WERI-Rb-1 (cell line): ENCODE results near the gene ZFP64.

Experiments used
- DNase-seq: peaks from one replicate; pipeline ENCODE4 v3.0.0-alpha.2; 2020
- H3K27ac ChIP-seq: fragments of 250-450 bp; sonication (Bioruptor Pico); 2 replicates; pipeline ENCODE4 v1.5.1; 2020; ENCODE audit warnings: mild to moderate bottlenecking, moderate library complexity
- H3K27me3 ChIP-seq: fragments of 250-450 bp; sonication (Bioruptor Pico); 2 replicates; pipeline ENCODE4 v1.5.1; 2021; ENCODE audit warnings: mild to moderate bottlenecking, low read depth, moderate library complexity; ENCODE audit not compliant: insufficient read depth, severe bottlenecking
- H3K36me3 ChIP-seq: fragments of 250-450 bp; sonication (Bioruptor Pico); 2 replicates; pipeline ENCODE4 v1.5.1; 2020; ENCODE audit warnings: mild to moderate bottlenecking, moderate library complexity
- H3K4me3 ChIP-seq: 2 replicates; pipeline ENCODE4 v1.5.1; 2011; ENCODE audit warnings: low read depth, mild to moderate bottlenecking, control low read depth, low read length
- H3K9me3 ChIP-seq: fragments of 250-450 bp; sonication (Bioruptor Pico); 2 replicates; pipeline ENCODE4 v1.5.1; 2021; ENCODE audit warnings: mild to moderate bottlenecking, moderate library complexity; ENCODE audit not compliant: severe bottlenecking
- TF ChIP-seq, protein P1 (sequence below): IDR thresholded peaks from 2 replicates; pipeline ENCODE4 v1.5.1; 2011; ENCODE audit warnings: low read depth, mild to moderate bottlenecking, control low read depth, inconsistent platforms, low read length

The ZFP64 gene

DNA sequence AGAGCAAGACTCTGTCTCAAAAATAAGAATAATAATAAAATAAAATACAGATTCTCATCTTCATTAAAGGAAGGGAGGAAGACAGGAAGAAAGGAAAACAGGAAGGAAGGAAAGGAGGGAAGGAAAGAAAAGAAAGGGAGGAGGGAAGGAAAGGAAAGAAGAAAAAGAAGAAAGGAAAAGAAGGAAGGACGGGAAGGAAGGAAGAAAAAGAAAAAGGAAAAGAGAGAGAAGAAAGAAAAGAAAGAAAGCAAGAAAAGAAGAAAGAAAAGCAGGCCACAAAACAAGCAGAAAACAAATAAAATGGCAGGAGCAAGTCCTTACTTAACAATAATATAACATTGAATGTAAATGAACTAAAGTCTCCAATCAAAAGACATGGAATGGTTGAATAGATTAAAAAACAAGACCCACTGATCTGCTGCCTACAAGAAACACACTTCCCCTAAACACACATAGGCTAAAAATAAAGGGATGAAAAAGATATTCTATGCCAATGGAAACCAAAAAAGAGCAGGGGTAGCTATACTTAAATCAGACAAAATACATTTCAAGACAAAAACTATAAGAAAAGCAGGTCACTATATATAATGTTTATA, 60.4 kb downstream of the ZFP64 start:
- TF ChIP-seq, protein P1, sequence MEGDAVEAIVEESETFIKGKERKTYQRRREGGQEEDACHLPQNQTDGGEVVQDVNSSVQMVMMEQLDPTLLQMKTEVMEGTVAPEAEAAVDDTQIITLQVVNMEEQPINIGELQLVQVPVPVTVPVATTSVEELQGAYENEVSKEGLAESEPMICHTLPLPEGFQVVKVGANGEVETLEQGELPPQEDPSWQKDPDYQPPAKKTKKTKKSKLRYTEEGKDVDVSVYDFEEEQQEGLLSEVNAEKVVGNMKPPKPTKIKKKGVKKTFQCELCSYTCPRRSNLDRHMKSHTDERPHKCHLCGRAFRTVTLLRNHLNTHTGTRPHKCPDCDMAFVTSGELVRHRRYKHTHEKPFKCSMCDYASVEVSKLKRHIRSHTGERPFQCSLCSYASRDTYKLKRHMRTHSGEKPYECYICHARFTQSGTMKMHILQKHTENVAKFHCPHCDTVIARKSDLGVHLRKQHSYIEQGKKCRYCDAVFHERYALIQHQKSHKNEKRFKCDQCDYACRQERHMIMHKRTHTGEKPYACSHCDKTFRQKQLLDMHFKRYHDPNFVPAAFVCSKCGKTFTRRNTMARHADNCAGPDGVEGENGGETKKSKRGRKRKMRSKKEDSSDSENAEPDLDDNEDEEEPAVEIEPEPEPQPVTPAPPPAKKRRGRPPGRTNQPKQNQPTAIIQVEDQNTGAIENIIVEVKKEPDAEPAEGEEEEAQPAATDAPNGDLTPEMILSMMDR, result no peak
- H3K9me3 ChIP-seq, result no peaks in the 10 kb centered on the region
- no peak overlapping the region for H3K27ac ChIP-seq
- DNase-seq, result no peak
- no peak overlapping the region for H3K4me3 ChIP-seq
- H3K27me3 ChIP-seq, result no peaks in the 10 kb centered on the region
- H3K36me3 ChIP-seq, result no peaks in the 10 kb centered on the region

DNA sequence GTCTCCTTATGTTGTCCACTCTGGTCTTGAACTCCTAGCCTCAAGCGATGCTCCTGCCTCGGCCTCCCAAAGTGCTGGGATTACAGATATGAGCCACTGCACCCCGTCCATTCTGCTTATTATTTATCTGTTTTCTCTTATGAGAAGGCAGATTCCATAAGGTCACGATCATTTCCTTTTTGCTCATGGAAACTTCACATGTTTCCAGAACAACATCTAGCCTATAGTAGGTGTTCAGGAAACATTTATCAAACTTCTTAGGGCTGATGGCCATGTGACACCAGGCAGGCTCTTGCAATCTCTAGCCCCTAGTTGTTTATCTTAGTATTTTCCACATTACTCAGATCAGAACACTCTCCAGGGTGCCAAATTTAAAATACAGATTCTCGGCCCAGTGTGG, 61.2 kb downstream of the ZFP64 start:
- H3K27ac ChIP-seq, result no peak overlapping the region
- DNase-seq, result no peak
- H3K27me3 ChIP-seq, result no peaks in the 10 kb centered on the region
- H3K9me3 ChIP-seq, result no peaks in the 10 kb centered on the region
- TF ChIP-seq, protein P1, result no peak
- no peak overlapping the region for H3K4me3 ChIP-seq
- H3K36me3 ChIP-seq, result no peaks in the 10 kb centered on the region

DNA sequence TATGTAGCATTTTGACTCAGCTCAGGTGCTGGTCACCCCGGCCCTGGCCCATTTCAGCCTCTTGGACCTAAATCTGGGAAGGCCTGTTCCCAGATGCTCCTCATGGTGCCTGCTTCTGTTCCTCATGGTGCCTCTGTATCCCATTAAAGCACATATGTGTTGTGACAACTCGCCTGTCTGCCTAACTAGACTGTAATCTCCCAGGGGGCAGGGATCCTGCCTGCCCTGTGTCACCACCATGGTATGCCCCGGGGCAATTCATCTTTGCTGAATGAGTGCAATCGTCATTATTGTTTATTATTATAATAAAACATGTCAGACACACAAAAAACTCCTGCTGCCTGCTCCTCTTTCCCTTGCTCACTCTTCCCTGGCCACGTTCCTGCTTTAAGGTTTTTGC, 62.0 kb downstream of the ZFP64 start:
- TF ChIP-seq, protein P1, result no peak
- DNase-seq, result no peak
- no peaks in the 10 kb centered on the region for H3K36me3 ChIP-seq
- no peak overlapping the region for H3K27ac ChIP-seq
- H3K4me3 ChIP-seq, result no peak overlapping the region
- no peaks in the 10 kb centered on the region for H3K27me3 ChIP-seq
- H3K9me3 ChIP-seq, result no peaks in the 10 kb centered on the region

DNA sequence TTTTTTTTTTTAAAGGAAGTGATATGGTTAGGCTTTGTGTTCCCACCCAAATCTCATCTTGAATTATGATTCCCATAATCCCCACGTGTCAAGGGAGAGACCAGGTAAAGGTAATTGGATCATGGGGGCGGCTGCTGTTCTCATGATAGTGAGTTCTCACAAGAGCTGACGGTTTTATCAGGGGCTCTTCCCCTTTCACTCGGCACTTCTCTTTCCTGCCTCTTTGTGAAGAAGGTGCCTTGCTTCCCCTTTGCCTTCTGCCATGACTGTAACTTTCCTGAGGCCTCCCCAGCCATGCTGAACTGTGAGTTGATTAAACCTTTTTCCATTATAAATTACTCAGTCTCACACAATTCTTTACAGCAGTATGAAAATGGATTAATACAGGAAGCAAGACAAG, 64.3 kb downstream of the ZFP64 start:
- TF ChIP-seq, protein P1, result no peak
- no peak overlapping the region for H3K4me3 ChIP-seq
- no peak overlapping the region for H3K27ac ChIP-seq
- no peak for DNase-seq
- no peaks in the 10 kb centered on the region for H3K27me3 ChIP-seq
- no peaks in the 10 kb centered on the region for H3K36me3 ChIP-seq
- no peaks in the 10 kb centered on the region for H3K9me3 ChIP-seq

DNA sequence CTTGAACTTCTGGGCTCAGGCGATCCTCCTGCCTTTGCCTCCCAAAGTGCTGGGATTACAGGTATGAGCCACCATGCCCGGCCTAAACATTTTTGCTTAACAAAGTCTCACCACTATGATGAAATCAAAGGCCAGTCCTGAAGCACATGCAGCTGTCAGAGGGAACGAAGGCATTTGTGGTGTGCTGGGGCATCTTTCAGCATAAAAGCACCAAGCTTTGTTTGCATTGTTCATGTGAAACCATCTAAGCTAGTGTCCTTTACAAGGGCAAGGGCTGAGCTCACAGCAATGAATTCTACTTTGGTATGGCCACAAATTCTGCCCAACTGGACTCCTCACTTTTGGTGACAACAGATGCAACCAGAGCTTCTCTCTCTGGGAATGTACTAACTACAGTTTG, 66.8 kb downstream of the ZFP64 start:
- Histone ChIP-seq H3K27ac (no peak overlapping the region), H3K4me3 (no peak overlapping the region), H3K9me3 (no peaks in the 10 kb centered on the region), H3K36me3 (no peaks in the 10 kb centered on the region), H3K27me3 (no peaks in the 10 kb centered on the region)
- TF ChIP-seq, protein P1, result no peak
- DNase-seq, result no peak

DNA sequence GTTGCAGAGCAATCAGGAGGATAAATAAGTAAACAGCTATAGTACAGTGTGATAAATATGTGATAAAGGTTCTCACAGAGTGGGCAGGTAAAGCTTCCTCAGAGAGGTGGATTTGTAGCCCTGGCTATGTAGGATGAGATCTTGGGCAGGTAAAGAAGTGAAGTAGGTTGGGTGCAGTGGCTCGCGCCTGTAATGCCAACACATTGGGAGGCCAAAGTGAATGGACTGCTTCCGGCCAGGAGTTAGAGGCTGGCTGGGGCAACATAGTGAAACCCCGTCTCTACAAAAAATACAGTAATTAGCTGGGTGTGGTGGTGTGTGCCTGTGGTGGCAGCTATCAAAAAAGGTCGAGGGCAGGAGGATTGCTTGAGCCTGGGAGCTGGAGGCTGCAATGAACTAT, 72.9 kb downstream of the ZFP64 start:
- no peaks in the 10 kb centered on the region for H3K27me3 ChIP-seq
- no peak overlapping the region for H3K4me3 ChIP-seq
- DNase-seq, result no peak
- no peaks in the 10 kb centered on the region for H3K9me3 ChIP-seq
- H3K27ac ChIP-seq, result no peak overlapping the region
- TF ChIP-seq, protein P1, result no peak
- no peaks in the 10 kb centered on the region for H3K36me3 ChIP-seq
